ENCODE data around the gene HP1BP3.

The HP1BP3 gene

DNA sequence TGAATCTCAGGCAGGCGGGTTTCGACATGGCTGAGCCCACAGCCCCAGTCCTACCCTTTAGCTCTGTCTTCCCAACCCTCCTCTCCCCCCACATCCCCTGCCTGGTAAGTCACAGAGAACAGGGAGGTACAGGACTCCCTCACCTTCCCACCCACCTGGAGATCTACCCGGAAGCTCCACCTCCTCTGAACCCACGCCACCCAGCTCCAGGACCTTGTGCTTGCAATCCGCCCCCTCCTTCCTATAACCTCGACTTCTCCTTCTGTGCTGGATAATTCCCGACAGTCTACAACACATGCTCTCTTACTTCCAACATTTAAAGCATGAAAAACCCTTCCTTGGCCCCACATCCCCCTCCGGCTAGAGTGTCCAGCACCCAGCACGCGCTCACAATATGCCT, 91.6 kb downstream of the HP1BP3 start:
- Histone ChIP-seq H3K4me3 (ENCODE audit: low read depth in 1 of 2, low read length in 2 of 2) (no peak overlapping the region), H3K27ac (ENCODE audit: low read depth, low read length) (no peak overlapping the region), H3K9me3 (ENCODE audit: control insufficient read depth in 1 of 2, low read length in 2 of 2) (no peaks in the 10 kb centered on the region), H3K36me3 (ENCODE audit: control insufficient read depth in 1 of 2, insufficient read depth in 2 of 2, low read length in 2 of 2) (no peaks in the 10 kb centered on the region), H3K9ac (ENCODE audit: low read depth in 1 of 2, low read length in 2 of 2) (no peak overlapping the region), H3K4me1 (ENCODE audit: control insufficient read depth in 1 of 2, insufficient read depth in 2 of 2, low read length in 2 of 2) (peaks cover 0 to 9% of the 10 kb centered on the region in 2 donors), H3K27me3 (ENCODE audit: control insufficient read depth in 1 of 2, insufficient read depth in 2 of 2, low read length in 2 of 2) (no peaks in the 10 kb centered on the region)

DNA sequence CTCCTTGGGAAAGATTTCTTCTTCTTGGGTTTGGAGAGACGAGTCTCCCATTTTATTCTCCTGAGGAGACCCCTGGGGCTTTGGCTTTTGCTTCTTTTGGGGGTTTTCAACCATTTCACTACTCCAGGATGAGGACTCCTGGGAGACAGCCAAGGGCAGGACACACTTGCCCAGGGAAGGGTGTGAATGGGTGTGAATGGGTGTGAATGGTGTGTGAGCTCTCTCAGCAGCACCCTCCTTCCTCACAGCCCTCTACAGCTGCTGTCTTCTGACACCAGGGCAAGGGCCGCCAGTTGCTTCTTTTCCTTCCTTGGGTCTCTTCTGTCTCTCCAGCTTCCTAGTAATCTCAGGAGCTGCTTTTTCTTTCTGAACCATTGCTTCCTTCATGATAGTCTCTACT, 93.5 kb downstream of the HP1BP3 start:
- Histone ChIP-seq H3K9ac (ENCODE audit: low read depth in 1 of 2, low read length in 2 of 2) (no peak overlapping the region), H3K27me3 (ENCODE audit: control insufficient read depth in 1 of 2, insufficient read depth in 2 of 2, low read length in 2 of 2) (no peaks in the 10 kb centered on the region), H3K4me1 (ENCODE audit: control insufficient read depth in 1 of 2, insufficient read depth in 2 of 2, low read length in 2 of 2) (peaks cover 0 to 9% of the 10 kb centered on the region in 2 donors), H3K4me3 (ENCODE audit: low read depth in 1 of 2, low read length in 2 of 2) (no peak overlapping the region), H3K27ac (ENCODE audit: low read depth, low read length) (no peak overlapping the region), H3K9me3 (ENCODE audit: control insufficient read depth in 1 of 2, low read length in 2 of 2) (no peaks in the 10 kb centered on the region), H3K36me3 (ENCODE audit: control insufficient read depth in 1 of 2, insufficient read depth in 2 of 2, low read length in 2 of 2) (no peaks in the 10 kb centered on the region)

All from duodenal mucosa (tissue), 2 donors.